HuH-7 (cell line): ENCODE data around the gene PNPT1.
"Not testable (repeated sequence)": the region's sequence is repeated elsewhere in the genome, so short reads cannot be mapped to it uniquely, and the experiment has no call there.

Source experiments
- DNase-seq: peaks from one replicate; pipeline ENCODE4 v3.0.0; 2011; ENCODE audit warnings: low spot score

Gene PNPT1

DNA sequence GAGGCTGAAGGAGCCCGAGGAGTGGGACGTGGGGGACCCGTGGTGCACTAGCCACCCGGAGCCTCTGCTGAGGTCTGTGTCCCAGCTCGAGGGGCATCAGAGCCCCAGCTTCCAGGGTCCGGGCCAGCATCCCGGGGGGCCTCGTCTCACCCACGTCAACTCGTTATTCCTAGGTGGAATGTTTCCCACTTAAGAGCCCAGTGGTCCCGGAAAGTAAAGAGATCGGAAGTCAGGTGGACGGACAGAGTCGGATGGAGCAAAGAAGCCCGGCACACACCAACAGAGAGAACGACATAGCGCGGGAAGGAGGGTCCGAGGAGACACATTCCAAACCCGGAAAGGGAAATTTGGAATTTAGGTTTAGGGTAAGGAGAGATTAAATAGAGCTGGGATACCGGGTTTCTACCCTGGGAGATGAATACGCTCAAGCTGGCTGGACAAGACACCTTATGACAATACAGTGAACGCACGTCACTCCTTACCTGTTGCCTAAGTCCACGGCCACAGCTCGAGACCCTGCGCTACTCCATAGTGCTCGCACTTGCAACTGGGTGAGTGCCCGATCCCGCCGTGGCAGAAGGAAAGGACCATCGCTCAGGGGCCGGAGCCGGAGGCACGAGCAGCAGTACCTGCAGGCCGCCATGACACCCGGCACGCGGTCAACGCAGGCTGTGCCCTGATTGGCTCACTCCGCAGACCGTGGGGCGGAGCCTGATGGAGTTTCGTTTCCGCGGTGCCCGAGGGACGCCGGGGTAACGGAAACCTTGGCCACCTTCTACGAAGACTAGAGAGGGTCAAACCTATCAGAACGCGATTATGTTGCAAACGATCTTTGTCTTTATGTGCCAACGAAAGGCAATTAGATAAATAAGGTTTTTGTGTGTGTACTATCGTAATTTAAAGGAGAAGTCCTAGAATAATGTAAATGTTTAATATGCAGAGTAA, at the start of gene PNPT1:
Gene PNPT1 (minus strand): TSS at position 664 of the 945 bp plus-strand sequence. CDS start 21 bp downstream, at position 643.
- peak; percentile 97 for DNase-seq

DNA sequence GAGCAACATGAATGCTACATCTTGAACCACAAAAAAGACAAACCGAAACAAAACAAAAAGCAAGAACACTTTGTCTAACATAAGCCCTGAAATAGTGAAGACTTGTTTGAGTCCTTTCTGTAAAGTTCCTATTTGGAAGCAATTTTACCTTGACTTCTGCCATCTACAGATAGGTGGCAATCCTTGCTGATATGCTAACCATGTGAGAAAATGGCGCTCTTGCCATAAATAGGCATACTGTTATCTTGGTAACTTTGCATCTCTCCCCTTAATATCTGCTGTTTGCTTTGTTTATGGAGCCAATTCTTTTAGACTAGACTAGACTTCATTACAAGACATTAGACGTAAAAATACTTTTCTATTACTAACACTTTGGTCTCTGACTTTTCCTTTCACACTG, 49.4 kb upstream of the PNPT1 start:
- DNase-seq, result no peak

DNA sequence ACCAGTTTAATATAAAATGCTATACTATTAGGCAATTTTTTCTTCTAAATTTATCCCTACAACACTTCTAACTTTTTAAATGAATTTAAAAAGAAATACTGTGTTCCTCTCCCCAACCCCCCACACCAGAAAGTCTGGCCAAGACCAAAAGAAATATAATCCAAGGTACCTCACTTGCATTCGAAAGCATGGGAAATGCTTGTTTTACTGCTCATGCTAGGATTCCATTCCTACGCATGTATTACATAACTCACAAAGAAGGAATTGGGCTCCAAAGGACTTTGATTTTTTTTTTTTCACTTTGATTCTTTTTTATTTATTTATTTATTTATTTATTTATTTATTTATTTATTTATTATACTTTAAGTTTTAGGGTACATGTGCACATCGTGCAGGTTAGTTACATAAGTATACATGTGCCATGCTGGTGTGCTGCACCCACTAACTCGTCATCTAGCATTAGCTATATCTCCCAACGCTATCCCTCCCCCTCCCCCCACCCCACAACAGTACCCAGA, 42.4 kb upstream of the PNPT1 start:
- not testable (repeated sequence) for DNase-seq

DNA sequence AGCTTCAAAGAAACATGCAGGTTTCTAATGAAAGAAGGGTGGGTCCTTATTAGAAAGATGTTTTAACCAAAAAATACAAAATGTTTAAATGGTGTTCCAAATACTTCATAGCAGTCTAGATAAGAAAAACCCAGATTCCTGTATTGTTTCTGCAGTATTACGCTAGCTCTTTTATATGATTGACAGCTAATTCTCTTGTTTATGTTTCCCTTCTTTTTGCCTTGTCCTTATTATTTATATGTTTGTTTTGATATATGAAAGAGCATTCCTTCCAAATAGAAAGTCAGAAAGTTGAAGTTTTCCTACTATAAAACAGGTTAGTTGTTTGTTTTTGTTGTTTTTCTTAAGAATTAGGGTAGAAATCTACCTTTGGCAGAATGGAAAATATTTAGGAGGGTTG, 41.1 kb upstream of the PNPT1 start:
- DNase-seq, result no peak

DNA sequence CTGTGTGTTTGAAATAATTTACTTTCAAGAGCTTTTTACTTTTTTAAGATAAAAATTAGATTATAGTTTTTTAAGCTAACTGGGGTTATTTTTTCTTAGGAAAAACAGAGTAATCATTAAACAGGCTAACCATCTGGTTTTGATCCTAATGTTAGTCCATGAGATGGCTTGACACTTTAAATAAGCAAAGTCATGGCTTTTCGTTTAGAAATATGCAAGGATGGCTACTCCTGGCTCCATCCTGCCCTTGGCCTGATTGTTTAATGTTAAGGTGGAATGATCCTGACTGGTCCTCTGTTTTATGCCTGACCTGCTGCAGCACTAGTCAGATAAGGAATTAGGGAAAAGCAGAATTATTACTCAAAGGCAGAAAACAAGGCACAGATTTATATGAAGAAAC, 39.7 kb upstream of the PNPT1 start:
- DNase-seq, result no peak

DNA sequence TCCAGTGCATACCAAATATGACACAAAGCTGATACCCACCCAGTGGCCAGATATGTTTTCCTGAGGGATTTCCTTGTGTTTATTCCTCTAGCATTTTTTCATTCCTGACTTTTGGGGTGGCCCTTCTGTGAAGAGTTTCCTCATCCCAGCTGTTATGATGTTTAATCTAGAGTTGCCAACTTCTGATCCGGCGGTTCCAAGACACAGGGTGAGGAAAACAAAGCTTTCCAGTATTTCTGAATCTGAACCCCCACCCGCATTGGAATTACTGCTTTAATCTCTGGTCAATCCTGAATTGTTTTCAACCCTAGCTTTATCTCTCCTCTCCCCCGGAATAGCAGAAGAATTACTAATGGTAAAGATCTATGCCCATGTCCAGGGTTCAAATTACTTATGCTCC, 39.2 kb upstream of the PNPT1 start:
- no peak for DNase-seq

DNA sequence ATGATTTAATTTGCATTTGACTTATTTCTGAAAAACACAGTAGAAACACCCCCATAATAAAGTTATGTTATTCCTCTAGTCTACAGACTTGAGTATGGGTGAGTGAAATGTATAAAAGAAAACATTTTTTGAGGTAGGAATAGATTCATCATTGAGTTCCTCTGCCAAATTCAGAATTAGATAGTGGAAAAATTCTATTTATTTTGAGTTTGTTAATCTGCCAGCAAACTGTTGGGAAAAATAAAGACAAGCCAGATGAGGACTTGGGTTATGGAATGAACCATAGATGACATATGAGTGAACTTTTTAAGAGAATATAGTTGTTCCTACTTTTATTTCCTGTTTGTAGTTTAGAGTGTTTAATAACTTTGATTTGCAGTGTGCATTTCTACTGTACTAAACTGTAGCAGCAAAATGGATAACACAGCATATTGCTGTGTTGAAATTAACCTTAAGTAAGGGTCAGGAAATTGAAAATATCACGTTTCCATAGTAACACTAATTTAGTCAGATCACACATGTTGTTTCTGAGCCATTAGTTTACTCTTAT, 35.6 kb upstream of the PNPT1 start:
- no peak for DNase-seq

DNA sequence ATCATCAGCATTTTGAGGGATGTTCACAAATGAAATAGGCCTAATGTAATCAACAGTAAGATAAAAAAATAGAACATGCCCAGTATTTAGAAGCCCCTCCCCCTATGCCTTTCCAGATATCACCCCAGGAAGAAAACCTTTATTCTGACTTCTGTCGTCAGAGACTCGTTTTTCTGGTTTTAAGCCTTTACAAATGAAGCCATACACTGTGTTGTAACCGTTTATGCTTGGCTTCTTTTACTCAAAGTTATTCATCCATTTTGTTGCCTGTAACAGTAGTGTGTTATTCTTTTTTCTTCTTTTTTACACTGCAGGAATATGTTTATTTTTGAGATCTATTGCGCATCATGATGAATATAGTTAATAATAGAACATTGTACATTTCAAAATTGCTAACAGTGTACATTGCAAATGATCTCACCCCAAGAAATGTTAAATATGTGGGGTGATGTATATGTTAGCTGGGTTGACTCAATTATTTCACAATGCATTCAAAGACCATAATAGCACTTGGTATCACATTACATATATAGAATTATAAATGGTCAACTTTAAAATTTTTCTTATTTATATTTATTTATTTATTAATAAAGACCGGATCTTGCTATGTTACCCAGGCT, 28.1 kb upstream of the PNPT1 start:
- no peak for DNase-seq

DNA sequence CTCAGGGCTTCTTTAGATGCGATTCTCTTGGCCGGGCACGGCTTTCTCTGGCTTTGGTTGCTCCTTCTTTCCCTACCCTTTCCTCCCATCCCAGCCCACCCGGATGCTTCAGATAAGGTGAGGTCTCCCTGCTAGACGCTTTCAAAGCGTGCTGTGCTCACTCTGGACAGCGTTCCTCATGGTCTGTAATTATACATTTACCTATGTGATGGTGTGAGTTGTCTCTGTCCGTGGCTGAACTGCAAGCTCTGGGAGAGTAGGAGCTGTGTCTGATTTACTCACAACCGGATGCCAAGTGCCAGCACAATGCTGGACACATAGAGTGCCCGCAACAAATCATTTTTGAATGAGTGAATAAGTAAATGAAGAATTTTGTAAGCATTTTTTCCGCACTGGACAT, 26.8 kb upstream of the PNPT1 start:
- DNase-seq, result no peak

DNA sequence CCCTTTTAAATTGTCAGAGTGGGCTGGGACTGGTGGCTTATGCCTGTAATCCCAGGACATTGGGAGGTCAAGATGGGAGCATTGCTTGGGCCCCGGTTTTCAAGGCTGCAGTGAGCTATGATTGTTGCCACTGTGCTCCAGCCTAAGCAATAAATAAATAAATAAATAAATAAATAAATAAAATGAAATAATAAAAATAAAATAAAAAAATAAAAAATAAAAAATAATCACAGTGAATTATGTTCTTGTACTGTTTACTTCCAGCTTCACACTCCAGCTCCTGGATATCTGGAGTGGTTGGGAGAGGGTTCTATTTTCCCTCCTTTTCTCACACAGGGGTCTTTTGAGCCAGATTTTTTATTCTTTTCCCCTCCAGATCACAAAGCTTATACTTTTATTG, 26.2 kb upstream of the PNPT1 start:
- DNase-seq, result no peak

DNA sequence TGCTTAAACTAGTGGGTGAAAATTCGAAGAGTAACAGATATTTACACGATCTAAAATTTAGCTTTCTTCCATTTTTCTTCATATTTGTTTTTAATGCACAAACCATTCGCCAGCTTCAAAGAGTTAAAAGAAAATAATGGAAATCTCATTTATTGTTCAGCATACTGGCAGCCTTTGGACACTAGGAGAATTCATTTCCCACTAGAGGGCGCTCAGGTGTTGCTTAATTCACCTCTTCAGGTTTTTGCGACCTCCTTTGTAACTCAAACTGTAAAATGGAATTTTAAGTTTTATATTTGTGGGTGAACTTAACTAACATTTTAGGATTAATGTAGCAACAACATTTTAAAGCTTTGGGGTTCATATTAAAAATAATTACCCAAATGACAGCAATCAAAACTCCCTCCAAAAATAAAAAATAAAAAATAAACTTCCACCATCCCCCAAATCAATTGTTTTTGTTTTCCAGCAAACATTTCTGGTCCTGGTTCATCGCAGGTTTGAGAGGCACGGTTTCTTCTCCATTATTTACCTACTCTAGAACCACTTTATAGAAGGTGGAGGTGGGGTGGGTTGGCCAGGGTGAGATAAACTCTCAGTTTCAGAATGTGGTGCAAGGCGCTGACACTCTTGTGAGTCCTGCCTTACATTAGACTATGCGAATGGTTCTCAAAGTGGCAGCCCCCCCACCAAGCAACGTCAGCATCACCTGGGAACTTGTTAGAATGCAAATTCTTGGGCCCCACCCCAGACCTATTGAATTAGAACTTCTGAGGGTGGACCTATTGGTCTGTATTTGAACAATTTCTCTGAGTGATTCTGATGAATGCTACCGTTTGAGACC, 24.7 kb upstream of the PNPT1 start:
- peak; percentile 52 for DNase-seq

DNA sequence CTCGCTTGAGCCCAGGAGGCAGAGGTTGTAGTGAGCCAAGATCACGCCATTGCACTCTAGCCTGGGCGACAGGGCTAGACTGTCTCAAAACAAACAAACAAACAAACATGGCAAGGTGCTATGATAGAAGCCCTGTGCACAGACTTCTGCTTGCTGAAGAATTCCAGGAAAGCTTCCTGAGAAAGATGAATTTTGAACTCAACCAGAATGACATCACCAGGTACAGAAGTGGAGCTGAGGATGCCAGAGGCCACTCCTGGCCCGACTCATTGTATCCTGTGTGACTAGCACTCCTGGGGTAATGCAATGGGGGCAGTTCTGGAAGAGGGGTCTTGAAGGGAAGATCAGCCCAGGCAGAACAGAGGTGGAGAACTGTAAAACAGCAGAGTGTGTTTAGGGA, 22.0 kb upstream of the PNPT1 start:
- DNase-seq, result no peak

DNA sequence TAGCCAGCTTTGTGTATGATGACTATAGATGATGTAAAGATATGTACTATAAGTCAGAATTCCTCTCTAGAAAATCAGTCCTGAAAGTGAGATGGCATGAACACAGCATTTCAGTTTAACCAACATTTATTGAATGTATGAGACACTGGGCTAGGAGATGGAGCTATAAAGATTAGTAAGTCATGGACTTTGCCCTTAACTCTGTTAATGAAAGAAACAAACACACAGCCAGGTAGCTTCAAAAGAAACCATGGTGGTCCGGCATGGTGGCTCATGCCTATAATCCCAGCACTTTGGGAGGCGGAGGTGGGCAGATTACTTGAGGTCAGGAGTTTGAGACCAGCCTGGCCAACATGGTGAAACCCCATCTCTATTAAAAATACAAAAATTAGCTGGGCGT, 21.5 kb upstream of the PNPT1 start:
- DNase-seq, result peak; percentile 52

DNA sequence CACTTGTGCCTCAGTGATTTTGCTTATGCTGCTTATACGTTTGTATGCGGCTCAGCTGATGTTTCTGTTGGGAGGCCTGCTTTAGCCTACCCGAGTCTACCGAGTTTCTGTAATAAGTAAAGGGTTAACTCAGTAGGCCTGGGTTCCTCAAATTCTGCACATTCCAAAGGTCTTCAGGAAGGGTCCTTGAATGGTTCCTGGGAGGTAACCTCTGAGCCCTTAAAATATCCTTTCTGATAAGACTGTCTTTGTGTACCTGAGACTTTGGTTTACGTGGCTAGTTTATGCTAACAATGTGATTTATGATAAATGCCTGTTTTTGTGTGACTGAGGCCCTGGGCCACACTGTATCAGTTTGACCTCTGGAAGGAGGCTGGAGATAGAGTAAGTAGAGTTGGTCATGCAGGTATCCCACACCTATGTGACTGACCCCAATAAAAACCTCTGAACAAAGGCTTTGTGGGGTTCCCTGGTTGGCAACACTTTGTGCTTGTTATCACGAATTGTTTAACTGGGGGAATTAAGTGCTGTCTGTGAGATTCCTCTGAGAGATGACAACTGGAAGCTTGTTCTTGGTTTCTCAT, 18.9 kb upstream of the PNPT1 start:
- DNase-seq, result peak; percentile 47

DNA sequence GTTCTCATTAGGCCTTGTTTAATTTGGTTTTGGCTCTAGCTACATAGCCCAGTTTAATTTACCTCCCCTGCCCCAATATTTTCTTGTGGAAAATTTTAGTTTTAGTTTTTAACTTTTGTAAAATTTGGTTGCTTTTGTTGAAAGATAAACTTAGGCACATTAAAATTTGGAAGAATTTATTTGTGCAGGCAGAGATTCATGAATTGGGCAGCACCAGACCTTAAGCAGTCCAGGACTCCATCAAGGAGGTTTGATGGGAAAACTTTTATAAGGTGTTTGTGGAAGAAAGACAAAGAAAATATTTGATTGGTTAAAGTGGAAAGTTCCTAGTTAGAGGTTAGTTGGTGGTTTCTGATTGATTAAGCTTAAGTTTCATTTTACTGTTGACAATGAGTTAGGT, 16.4 kb upstream of the PNPT1 start:
- DNase-seq, result no peak

DNA sequence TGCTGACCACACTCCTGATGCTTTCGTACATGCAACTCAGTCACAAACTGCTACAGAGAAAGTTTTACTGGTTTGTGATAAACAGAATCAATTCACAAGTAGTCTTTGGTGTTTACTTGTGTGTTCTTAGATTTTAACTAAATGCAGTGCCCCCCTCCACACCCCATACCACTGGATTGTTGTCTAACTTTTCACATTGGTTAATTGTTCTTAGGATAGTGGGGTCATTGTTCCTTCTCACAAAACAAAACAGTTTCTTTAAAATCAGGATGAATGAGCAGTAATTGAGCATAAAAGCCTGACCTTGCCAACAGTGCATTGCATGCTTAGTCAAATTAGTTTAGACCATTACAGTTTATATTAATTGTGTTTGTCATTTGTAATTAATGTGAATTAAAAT, 14.1 kb upstream of the PNPT1 start:
- no peak for DNase-seq

DNA sequence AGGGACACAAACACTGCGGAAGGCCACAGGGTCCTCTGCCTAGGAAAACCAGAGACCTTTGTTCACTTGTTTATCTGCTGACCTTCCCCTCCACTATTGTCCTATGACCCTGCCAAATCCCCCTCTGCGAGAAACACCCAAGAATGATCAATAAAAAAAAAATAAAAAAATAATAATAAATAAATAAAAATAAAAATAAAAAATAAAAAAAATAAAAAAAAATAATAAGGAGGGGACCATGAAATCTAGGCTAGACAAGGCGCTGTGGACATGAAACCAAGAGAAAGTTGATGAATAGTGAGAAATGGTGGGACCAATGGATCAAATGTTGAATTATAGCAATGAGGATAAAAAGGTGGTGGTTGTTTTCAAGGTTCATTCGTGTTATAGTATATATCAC, 12.6 kb upstream of the PNPT1 start:
- DNase-seq, result not testable (repeated sequence)

DNA sequence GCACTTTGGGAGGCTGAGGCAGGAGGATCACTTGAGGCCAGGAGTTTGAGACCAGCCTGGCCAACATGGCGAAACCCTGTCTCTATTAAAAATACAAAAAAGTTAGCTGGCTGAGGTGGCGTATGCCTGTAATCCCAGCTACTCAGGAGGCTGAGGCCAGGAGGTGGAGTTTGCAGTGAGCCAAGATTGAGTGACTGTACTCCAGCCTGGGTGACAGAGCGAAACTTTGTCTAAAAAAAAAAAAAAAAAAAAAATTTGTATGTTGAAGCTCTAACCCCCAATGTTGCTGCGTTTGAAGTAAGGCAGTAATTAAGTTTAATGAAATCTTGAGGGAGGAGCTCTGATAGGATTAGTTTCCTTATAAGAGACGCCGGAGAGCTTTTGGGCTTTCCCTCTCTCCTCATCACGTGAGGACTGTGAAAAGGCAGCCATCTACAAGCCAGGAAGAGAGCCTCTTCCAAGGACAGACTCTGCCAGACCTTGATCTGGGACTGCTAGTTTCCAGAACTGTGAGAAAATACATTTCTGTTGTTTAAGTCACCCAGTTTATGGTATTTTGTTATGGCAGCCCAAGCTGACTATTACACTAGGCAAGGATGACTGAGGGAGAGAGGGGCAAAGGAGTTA, 11.5 kb upstream of the PNPT1 start:
- DNase-seq, result no peak

DNA sequence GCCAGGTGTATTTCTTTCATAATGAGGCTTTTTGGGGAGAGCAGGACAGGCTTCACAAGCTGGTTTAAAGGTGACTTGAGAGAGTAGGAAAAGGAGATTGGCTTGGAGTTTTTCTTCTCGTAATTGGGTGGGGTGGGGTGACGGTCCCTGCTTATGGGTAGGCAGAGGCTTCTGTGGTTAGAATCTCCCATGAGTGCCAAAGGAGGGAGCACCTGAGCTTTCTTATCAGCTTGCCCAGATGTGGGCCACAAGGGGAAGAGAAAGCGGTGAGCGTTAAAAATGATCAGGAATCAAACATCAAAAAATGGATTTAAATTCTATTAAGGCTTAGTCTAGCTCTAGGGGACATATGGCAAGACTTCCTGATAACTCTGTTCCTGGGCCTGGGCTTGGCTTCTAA, 9.7 kb upstream of the PNPT1 start:
- DNase-seq, result no peak

DNA sequence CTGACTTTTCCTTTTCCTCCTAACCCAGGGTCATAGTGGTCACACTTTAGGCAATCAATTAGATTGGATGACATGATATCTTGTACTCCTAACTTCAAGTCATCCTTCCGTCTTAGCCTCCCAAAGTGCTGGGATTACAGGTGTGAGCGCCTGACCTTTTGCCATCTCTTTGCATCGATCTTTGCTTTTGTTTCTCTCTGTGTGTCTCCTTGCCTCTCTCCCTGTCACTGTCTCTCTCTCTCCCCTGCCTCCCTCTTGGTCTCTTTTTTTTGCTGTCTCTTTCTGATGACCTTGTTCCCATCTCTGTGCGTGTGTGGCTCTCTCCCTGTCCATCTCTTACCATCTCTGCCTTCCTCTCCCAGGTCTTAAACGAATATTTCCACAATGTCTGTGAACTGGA, 904 bp downstream of the PNPT1 start:
- DNase-seq, result not testable (repeated sequence)

DNA sequence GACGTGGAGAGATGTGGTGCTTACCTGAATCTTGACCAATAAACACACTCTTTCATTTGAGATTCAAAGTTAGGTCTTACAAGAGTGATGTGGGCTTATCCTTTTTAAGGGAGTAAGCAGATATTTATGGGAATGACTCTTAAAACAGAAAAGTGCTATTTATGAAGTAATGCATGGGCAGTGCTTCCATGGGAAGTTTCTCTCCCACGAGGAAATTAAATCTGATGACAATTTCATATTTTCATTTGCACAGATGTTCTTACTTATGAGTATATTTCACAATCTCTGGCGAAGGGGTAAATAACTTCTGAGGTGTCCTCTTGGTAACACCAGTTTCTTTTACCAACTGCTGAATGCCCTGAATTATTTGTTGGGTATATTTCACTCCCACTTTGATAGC, 21.0 kb downstream of the PNPT1 start:
- no peak for DNase-seq
